ENCODE data around the gene CCDC33.
"Not testable (repeated sequence)": the region's sequence is repeated elsewhere in the genome, so short reads cannot be mapped to it uniquely, and the experiment has no call there.

Gene CCDC33

DNA sequence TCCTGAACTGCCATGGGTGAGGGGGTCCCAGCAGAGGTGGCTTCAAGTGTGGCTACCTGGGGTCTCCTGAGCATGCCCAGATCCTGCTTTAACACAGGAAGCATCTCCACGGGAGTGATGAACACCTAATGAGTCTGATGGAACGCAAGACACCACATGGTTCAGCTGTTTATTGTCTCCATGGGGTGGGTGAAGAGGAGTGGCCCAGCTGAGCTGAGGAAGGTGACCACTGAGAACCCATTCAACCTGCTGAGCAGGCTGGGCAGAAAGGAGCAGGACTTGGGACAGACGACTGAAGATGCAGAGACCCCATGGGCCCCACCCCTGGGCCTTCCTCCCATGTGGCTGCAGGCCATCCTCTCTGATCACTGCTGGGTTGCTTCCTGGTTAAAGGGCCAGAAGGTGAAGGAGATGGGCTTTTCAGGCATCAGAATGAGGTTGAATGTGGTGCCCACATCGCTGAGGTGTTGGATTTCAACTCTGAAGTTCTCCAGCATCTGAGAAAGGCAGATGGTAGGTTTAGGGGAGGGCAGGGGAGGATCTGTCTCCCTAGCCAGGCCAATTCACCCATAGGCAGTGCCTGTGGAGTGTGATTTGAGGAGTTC lies 101.6 kb downstream of the CCDC33 start:
- Mint-ChIP-seq H3K4me3 (no peak overlapping the region), H3K27ac (no peak overlapping the region), H3K36me3 (ENCODE audit: low read depth) (no peaks in the 10 kb centered on the region)

DNA sequence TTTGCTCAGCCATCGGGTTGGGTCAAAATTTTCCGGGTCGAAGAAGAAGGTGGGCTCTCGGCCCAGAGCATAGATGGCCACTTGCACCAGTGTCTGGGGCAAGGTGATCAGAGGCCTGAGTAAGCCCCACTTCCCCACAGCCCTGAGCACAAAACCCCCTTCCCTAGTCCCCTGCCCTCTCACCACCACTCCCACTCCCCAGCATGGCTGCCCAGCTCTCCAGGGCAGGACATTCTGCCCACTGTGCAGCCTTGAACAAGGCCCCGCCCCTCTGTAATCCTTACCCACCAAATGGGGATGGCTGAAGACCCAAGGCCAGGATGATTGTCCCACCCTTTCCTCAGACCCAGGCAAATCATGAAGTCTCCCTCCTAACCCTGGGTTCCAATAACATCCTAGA lies 102.5 kb downstream of the CCDC33 start:
- Mint-ChIP-seq H3K4me3 (no peak overlapping the region), H3K36me3 (ENCODE audit: low read depth) (no peaks in the 10 kb centered on the region), H3K4me1 (ENCODE audit: low read depth) (no peaks in the 10 kb centered on the region), H3K27me3 (no peaks in the 10 kb centered on the region), H3K27ac (no peak overlapping the region), H3K9me3 (no peaks in the 10 kb centered on the region)
- no peak for DNase-seq

More for the DNA sequence above, 101.6 kb downstream of the CCDC33 start:
- no peaks in the 10 kb centered on the region for H3K4me1 Mint-ChIP-seq (ENCODE audit: low read depth)
- no peak for DNase-seq
- no peaks in the 10 kb centered on the region for H3K9me3 Mint-ChIP-seq
- no peaks in the 10 kb centered on the region for H3K27me3 Mint-ChIP-seq

DNA sequence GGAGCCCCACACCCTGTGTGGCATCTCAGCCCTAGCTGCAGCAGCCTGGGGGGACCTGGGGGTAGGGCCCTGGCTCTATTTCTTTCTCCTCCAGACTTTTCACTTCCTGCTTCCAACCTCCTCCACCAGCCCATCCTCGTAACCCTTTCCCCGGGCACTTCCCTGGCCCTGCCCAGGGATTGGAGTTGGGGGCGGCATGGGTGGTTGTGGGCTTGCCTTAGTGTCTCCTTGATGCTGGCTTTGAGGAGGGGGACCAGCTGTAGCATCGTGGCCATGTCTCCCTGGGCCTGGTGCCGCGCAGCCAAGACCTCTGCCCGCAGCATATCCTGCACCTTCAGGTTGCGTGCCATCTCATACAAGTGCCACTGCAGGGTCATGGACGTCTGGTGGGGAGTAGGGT lies 103.2 kb downstream of the CCDC33 start:
- H3K27ac Mint-ChIP-seq: no peak overlapping the region
- H3K36me3 Mint-ChIP-seq (ENCODE audit: low read depth): no peaks in the 10 kb centered on the region
- no peak overlapping the region for H3K4me3 Mint-ChIP-seq
- H3K4me1 Mint-ChIP-seq (ENCODE audit: low read depth): peaks cover under 1% of the 10 kb centered on the region
- no peak for DNase-seq
- no peaks in the 10 kb centered on the region for H3K9me3 Mint-ChIP-seq
- no peaks in the 10 kb centered on the region for H3K27me3 Mint-ChIP-seq

DNA sequence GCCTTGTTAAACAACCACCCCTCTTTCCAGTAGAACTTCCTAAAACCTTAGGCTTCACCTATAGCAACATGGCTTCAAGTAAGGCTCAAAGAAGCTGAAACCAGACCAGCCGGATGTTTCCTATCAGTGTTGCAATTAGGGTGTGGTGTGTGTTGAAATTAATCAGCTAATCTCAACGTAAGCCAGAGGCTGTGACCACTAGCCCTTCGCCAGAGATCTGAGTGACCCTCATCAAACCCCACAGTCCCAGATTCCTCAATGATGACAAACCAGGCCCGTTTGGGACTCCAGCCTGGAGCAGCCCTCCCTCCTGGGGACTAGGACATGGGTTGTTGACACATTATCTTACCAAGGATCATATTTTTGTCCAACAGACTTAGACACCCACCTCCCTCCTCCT lies 104.0 kb downstream of the CCDC33 start:
- Mint-ChIP-seq H3K27me3 (no peaks in the 10 kb centered on the region), H3K27ac (no peak overlapping the region), H3K36me3 (ENCODE audit: low read depth) (no peaks in the 10 kb centered on the region), H3K4me1 (ENCODE audit: low read depth) (peaks cover 8% of the 10 kb centered on the region), H3K9me3 (no peaks in the 10 kb centered on the region), H3K4me3 (no peak overlapping the region)
- DNase-seq: no peak

DNA sequence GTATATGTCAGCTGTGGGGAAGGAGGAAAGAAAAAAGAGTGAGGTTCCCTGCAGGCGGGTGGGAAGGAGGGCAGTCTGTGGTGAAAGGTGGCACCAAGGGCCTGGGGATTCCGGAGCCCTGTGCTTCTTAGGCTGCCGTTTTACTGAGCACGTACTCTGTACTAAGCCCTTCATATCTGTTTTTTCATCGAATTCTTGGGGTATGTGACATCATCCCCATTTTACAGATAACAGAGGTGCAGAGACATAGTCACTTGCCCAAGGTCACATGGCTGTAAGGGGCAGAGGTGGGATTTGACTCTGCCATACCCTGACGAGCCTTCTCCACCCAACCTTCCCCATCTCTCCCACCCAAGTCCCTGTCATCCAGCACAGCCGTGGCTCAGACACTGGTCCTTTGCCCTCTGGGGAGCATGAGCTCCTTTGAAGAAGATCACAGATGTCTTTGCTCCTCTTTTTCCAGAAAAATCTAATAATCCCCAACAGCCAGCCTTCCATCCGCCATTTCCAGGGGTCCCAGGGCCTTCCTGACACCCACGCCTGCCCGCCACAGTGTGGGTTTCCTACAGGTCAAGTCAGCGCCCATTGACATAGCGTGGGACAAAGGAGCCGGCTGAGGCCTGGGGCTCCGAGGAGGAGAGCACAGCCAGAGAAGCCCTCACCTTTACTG lies 107.1 kb downstream of the CCDC33 start:
- Mint-ChIP-seq H3K27me3 (no peaks in the 10 kb centered on the region), H3K9me3 (no peaks in the 10 kb centered on the region), H3K27ac (no peak overlapping the region), H3K36me3 (ENCODE audit: low read depth) (no peaks in the 10 kb centered on the region), H3K4me3 (no peak overlapping the region), H3K4me1 (ENCODE audit: low read depth) (peaks cover 14% of the 10 kb centered on the region)
- DNase-seq: no peak

DNA sequence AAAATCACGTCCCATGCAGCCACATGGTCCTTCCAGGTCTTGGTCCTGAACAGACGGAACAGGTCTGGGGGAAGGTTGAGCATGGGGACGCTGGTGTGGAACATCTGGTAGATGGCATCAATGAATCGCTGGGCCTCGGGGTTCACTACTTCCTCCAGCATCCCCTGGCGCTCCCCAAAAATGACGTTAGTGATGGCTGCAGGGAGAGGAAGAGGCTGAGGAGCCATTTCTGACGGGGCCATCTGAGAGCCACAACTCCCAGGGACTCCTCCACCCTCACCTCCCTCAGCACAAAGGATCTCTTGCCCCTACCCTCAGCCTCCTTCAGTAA lies 107.6 kb downstream of the CCDC33 start:
- H3K9me3 Mint-ChIP-seq: no peaks in the 10 kb centered on the region
- H3K27ac Mint-ChIP-seq: no peak overlapping the region
- no peaks in the 10 kb centered on the region for H3K36me3 Mint-ChIP-seq (ENCODE audit: low read depth)
- no peaks in the 10 kb centered on the region for H3K27me3 Mint-ChIP-seq
- DNase-seq: no peak
- peaks cover 14% of the 10 kb centered on the region for H3K4me1 Mint-ChIP-seq (ENCODE audit: low read depth)
- no peak overlapping the region for H3K4me3 Mint-ChIP-seq

DNA sequence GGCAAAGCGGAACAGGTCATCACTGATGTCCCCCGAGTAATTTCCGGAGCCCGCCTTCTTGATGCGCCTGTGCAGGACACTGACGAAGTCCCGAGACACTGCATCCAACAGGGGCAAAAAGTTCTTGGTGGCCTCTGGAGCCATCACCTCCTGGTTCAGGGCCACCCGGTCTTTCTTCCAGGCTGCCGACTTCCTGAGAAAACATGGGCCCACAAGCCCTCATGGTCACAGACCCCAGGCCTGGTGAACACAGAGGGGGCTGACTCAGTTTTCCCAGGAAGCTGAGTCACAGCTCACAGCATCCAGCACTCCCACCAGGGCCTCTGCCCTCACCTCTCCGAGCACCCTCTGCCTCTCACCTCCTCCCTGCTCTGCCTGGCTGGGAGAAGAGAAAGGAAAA lies 108.9 kb downstream of the CCDC33 start:
- Mint-ChIP-seq H3K27ac (no peak overlapping the region), H3K9me3 (no peaks in the 10 kb centered on the region), H3K4me3 (no peak overlapping the region), H3K36me3 (ENCODE audit: low read depth) (no peaks in the 10 kb centered on the region), H3K27me3 (no peaks in the 10 kb centered on the region), H3K4me1 (ENCODE audit: low read depth) (peaks cover 14% of the 10 kb centered on the region)
- no peak for DNase-seq

DNA sequence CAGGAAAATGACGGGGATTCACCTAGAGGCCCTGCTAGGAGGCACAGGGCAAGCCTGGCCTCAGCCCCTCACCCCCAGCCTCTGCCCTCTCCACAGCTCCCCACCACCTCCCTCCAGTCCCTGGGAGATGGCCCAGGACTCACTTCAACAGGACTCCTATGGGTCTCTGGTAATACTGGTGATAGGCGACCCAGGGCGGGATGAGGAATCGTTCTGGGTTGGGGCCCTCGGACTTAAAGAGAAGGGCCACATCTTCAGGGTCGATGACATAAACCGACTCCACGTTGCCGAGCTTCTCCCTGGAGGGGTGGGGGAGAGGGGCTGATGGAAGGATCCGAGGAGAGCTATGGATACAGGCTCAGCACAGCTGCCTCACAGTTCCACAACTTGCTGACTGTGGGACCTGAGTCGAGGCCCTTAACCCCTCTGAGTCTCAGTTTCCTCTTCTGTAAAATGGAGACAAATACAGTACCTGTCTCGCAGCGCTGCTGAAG lies 111.7 kb downstream of the CCDC33 start:
- DNase-seq: no peak
- Mint-ChIP-seq H3K36me3 (ENCODE audit: low read depth) (no peaks in the 10 kb centered on the region), H3K4me3 (no peak overlapping the region), H3K27me3 (peaks cover 6% of the 10 kb centered on the region), H3K9me3 (no peaks in the 10 kb centered on the region), H3K27ac (no peak overlapping the region), H3K4me1 (ENCODE audit: low read depth) (peaks cover 14% of the 10 kb centered on the region)

DNA sequence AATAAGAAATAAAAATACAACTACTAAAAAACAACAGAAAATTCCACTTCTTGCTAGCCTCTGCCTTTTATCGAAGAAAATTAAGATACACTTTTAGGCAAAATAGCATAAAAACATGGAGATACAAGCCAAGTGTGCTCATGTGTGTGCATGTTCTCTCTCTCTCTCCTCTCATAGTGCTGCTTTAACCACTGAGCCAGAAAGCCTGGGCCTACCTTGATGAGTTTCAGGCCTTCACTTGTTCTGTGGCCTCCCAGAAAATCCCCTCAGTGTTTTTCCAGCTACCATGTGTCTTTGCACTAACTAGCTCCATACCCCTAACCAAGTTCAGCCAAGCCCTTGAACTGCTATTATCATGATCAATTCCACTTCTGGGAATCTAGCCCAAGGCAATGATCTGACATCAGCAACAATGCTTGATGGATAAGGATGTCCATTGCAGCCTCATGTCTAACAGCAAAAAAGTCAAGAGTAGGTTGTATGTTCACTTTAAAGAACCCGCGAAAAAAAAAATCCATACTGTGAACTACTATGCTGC lies 113.2 kb downstream of the CCDC33 start:
- no peaks in the 10 kb centered on the region for H3K9me3 Mint-ChIP-seq
- no peak overlapping the region for H3K27ac Mint-ChIP-seq
- peaks cover 6% of the 10 kb centered on the region for H3K27me3 Mint-ChIP-seq
- H3K36me3 Mint-ChIP-seq (ENCODE audit: low read depth): no peaks in the 10 kb centered on the region
- no peak for DNase-seq
- H3K4me1 Mint-ChIP-seq (ENCODE audit: low read depth): peaks cover 14% of the 10 kb centered on the region
- no peak overlapping the region for H3K4me3 Mint-ChIP-seq

DNA sequence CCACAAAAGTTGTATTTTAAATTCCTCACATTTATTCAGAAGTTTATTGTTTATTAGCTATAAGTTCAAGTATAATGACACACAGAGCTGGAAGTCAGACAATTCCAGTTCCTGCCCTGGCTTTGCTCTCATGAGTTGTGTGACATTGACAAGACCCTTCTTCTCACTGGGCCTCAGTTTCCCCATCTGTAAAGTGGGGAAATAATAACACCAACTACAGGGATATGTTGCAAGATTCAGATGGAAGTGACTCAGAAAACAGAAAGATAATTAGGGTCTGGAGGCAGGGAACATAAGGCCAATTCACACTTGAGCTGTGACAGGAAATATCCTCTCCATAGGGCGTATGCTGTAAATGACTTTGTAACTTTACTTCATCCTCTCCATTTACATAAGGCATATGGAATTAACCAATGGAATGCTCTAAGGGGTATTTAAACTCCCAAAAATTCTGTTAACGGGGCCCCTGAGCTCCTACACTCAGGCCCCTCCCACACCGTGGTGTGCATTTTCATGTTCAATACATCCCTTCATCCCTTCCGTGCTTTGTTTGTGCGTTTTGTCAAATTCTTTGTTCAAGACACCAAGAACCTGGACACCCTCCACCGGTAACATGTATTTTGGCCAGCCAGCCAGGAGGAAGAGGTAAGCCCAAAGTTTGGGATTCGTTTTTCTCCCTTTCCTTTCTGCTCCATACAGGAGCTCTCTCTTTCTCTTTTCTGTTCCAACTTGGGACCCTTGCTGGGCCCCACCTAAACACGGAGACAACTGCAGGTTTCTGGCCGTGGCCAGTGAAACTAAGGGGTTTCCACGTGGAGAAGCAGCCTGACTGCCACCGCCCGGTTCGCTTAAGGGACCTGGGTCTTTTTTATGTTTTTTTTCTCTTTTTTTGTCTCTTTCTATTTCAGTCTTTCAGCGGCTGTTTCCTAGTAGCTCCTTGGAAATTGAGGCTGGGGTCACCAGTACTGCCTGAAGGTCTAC lies 114.5 kb downstream of the CCDC33 start:
- H3K27me3 Mint-ChIP-seq: peaks cover 11% of the 10 kb centered on the region
- DNase-seq: no peak
- H3K4me3 Mint-ChIP-seq: no peak overlapping the region
- H3K27ac Mint-ChIP-seq: no peak overlapping the region
- no peaks in the 10 kb centered on the region for H3K9me3 Mint-ChIP-seq
- peaks cover 2% of the 10 kb centered on the region for H3K4me1 Mint-ChIP-seq (ENCODE audit: low read depth)
- no peaks in the 10 kb centered on the region for H3K36me3 Mint-ChIP-seq (ENCODE audit: low read depth)

DNA sequence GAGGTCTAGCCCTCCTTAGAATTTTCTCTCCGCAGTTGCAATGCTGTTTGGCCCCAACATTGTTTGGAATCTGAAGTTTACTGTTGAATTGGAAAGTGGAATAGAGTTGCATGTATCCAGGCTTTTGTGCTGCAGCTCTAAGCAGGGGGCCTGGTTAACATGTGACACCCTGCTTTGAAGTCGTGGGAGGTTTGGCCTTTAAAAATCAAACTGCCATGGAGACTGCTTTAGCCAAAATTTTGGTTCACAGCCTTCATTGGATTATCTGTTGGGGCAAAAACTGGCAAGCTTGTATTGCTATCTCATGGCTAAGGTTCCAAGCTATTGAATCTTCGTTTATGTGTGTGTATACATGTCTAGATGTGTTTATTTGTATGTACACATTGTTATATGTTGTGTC lies 115.5 kb downstream of the CCDC33 start:
- Mint-ChIP-seq H3K27me3 (peaks cover 15% of the 10 kb centered on the region), H3K9me3 (no peaks in the 10 kb centered on the region), H3K4me3 (no peak overlapping the region), H3K36me3 (ENCODE audit: low read depth) (no peaks in the 10 kb centered on the region), H3K4me1 (ENCODE audit: low read depth) (no peaks in the 10 kb centered on the region), H3K27ac (no peak overlapping the region)
- no peak for DNase-seq

DNA sequence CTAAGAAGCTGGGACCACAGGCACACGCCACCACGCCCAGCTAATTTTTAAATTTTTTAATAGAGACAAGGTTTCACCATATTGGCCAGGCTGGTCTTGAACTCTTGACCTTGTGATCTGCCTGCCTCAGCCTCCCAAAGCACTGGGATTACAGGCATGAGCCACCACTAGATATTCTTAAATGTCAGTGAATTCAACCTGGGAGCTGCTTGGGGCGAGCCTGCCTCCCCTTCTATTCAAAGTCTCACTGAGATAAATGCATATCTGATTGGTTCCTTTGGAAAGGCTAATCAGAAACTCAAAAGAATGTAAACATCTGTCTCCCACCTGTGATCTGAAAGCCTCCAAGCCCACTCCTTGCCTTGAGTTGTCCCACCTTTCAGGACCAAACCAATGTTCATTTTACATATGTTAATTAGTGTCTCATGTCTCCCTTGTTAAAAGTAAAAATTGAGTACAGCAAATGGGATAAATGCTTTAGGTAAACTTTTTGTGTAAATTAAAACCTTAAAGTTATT lies 116.3 kb downstream of the CCDC33 start:
- Mint-ChIP-seq H3K4me1 (ENCODE audit: low read depth) (no peaks in the 10 kb centered on the region), H3K36me3 (ENCODE audit: low read depth) (no peaks in the 10 kb centered on the region), H3K27me3 (peaks cover 15% of the 10 kb centered on the region), H3K27ac (no peak overlapping the region), H3K4me3 (no peak overlapping the region), H3K9me3 (no peaks in the 10 kb centered on the region)
- no peak for DNase-seq

DNA sequence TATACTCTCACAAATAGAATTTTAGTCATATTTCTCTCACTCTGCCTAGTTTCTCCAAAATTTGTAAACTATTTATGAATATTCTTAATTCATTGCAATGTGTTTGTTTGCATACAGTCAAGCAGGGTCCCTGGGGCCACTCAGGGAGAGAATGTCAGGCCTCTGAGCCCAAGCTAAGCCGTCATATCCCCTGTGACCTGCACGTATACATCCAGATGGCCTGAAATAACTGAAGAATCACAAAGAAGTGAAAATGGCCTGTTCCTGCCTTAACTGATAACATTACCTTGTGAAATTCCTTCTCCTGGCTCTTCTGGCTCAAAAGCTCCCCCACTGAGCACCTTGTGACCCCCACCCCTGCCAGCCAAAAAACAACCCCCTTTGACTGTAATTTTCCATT lies 117.9 kb downstream of the CCDC33 start:
- H3K4me1 Mint-ChIP-seq (ENCODE audit: low read depth); H3K4me3 Mint-ChIP-seq; DNase-seq; H3K36me3 Mint-ChIP-seq (ENCODE audit: low read depth); H3K9me3 Mint-ChIP-seq; H3K27ac Mint-ChIP-seq: not testable (repeated sequence)
- peaks cover 15% of the 10 kb centered on the region for H3K27me3 Mint-ChIP-seq

DNA sequence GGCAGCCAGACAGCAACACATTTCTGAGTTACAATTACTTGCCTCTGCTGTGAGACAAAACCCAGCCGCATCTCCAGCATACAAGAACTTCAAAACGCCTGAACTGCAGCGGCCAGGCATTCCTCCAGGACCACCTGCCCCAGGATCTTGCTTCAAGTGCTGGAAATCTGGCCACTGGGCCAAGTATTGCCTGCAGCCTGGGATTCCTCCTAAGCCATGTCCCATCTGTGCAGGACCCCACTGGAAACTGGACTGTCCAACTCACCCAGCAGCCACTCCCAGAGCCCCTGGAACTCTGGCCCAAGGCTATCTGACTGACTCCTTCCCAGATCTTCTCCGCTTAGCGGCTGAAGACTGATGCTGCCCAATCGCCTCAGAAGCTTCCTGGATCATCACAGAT lies 119.9 kb downstream of the CCDC33 start:
- H3K4me1 Mint-ChIP-seq (ENCODE audit: low read depth); H3K36me3 Mint-ChIP-seq (ENCODE audit: low read depth); H3K27ac Mint-ChIP-seq; DNase-seq; H3K9me3 Mint-ChIP-seq; H3K4me3 Mint-ChIP-seq: not testable (repeated sequence)
- peaks cover 15% of the 10 kb centered on the region for H3K27me3 Mint-ChIP-seq
